GM12873 (cell line): ENCODE results near the gene CERT1.

Source experiments
- CTCF ChIP-seq: IDR thresholded peaks from 2 replicates; pipeline ENCODE4 v1.5.1; 2012; ENCODE audit warnings: low read depth, mild to moderate bottlenecking, moderate library complexity, low read length, control low read depth; ENCODE audit not compliant: insufficient read depth; ENCODE audit errors: missing control alignments

The CERT1 gene

GRCh38 chr5:75337366-75338021, 173.9 kb downstream of the CERT1 start:
- no peak for TF ChIP-seq CTCF

- peak; percentile 34 for TF ChIP-seq CTCF
These were observed 174.7 kb downstream of the CERT1 start, which contains the start of gene HMGCR for GRCh38 chr5:75336615-75337336. Gene HMGCR, plus strand, starts transcription at chr5:75337220. Its CDS starts 5,386 bp downstream, at chr5:75342606.

DNA sequence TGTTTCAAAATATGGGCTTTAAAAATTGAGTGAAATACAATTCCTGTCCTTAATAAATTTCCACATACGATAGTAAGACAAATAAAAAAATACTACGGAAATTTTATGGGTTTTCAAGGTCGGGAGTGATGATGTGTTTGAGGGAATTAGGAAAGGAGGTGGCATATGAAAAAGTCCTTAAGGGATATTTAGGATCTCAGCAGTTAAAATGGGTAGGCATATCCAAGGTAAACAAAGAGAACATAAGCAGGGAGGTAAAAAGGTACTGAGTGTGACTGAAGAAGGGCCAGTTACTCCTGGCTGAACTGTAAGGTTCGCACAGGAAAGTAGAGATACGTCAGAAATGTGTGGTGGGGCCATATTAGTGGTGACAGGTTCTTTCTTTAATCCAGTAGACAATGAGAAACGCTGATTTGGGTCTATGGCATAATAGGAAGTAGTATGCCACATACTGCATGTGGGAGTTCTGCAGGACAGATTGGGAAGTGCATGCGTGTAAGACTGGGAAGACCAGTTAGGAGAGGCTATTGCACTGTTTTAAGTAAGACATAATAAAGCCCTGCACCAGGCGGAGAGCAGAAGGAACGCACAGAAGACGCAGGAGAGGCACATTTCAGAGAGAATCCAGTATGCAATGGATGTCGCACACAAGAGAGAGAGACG, 175.3 kb downstream of the CERT1 start:
- peak; percentile 27 for TF ChIP-seq CTCF

- TF ChIP-seq CTCF, result no peak
These were observed 175.9 kb downstream of the CERT1 start for GRCh38 chr5:75335486-75335885.

DNA sequence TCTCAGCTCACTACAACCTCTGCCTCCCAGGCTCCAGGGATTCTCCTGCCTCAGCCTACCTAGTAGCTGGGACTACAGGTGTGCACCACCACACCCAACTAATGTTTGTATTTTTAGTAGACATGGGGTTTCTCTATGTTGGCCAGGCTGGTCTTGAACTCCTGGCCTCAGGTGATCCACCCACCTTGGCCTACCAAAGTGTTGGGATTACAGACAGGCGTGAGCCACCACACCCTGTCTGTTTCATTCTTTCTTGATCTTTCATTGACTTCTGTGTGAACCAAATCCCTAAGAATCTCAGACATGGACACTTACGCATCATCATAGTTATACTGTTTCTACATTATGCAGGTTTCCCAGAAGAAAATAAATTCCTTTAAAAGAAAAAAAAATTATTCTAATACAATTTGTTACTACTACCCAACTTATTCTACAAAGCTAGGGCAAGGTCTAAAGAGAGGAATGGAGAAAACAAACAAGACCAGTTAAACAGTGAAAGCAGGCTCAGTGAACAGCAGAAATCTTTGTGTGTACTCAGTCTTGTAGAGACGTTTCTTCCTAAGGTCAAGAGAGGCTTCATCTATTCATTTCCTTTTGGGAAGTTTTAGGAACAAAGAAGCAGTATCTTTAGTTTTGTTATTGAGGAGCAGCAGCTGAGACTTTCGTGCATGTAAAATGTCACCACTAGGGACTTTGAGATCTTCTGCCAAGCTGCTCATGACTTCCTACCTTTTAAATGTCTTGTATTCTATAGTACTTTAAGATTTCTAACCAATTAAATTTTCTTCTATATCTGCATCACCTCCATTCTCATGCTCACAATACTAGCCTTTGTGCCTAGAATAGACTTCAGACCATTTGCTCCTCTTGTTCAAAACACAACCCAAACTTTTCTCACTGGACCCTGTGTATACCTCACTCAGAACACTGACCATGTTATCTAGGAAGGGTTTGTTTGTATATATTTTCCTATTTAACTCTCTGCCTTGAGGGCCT, 180.0 kb downstream of the CERT1 start:
- TF ChIP-seq CTCF, result peak; percentile 40

- no peak for TF ChIP-seq CTCF
These were observed 181.0 kb downstream of the CERT1 start for GRCh38 chr5:75330404-75330803.
